HepG2 (cell line): ENCODE results near the gene MYLK. TPM values are rescaled to one million over a fixed set of nuclear protein-coding genes. Genes with fewer than 3 reads are reported as not detected.

Experiments used
- ATAC-seq: fragments of 200-7000 bp; cut with Tn5 transposase; 3 replicates; pipeline ENCODE4 v1.9.1; 2020; ENCODE audit warnings: mild to moderate bottlenecking, moderate library complexity
- BruUV-seq: library from RNA; stranded (reverse); fragments of 400-500 nt; replicated peaks from 2 replicates; lab custom pipeline; 2021; lab: Mats Ljungman, UMichigan
- CTCF ChIA-PET: fragments of 300-600 bp; formaldehyde crosslinking; extraction: SDS; loops from one replicate; lab custom pipeline; 2021; ENCODE audit warnings: low total read pairs, inconsistent platforms, low intra/inter-chr PET ratio; lab: Yijun Ruan, JAX
- POLR2A ChIA-PET: fragments of 350-600 bp; sonication (Branson Sonifier 250); formaldehyde crosslinking; loops from one replicate; lab custom pipeline; 2020; ENCODE audit warnings: antibody characterized with exemption, inconsistent platforms; lab: Yijun Ruan, JAX
- DNase-seq: peaks from one replicate; pipeline ENCODE4 v3.0.0-alpha.2; 2015; ENCODE audit warnings: low spot score
- FAIRE-seq: peaks from 3 replicates; lab custom pipeline; 2011; peaks lifted over from hg19 to GRCh38; lab: Jason Lieb, UNC
- H2AFZ ChIP-seq: one replicate; pipeline ENCODE4 v1.6.1; 2011; ENCODE audit warnings: low read length, inconsistent platforms
- H3K27ac ChIP-seq: fragments of 300-600 bp; 3 replicates; pipeline ENCODE4 v1.8.0; 2011; ENCODE audit warnings: mixed run types, mild to moderate bottlenecking, mixed read lengths, low read length, inconsistent platforms; ENCODE audit not compliant: insufficient read depth; ENCODE audit errors: extremely low read length
- H3K27me3 ChIP-seq, 2 experiments: fragments of 200-600 bp in 1 of 2; 2 replicates in 1 of 2; 3 replicates in 1 of 2; pipeline versions ENCODE4 v1.6.0 to v1.8.0; 2011; ENCODE audit warnings: low read length in 2 of 2, mild to moderate bottlenecking in 2 of 2, moderate library complexity in 2 of 2, inconsistent platforms in 1 of 2; ENCODE audit not compliant: insufficient read depth in 2 of 2, control insufficient read depth in 1 of 2
- H3K36me3 ChIP-seq, 2 experiments: fragments of 200-600 bp in 1 of 2; replicated peaks in 1 of 2; 2 replicates in 1 of 2; 3 replicates in 1 of 2; pipeline versions ENCODE4 v1.5.1 to v1.8.0; 2011; ENCODE audit warnings: low read length in 2 of 2, inconsistent platforms in 1 of 2; ENCODE audit not compliant: insufficient read depth in 2 of 2, control insufficient read depth in 1 of 2
- H3K4me1 ChIP-seq: 2 replicates; pipeline ENCODE4 v1.5.1; 2012; ENCODE audit warnings: low read length, inconsistent platforms; ENCODE audit not compliant: insufficient read depth
- H3K4me2 ChIP-seq: 2 replicates; pipeline ENCODE4 v1.6.0; 2011; ENCODE audit warnings: low read depth, low read length, inconsistent platforms
- H3K4me3 ChIP-seq, 3 experiments: fragments of 200-600 bp in 1 of 3; sonication (generic), shearing (Covaris generic) in 1 of 3; replicated peaks in 1 of 3; 2 replicates each; pipeline ENCODE4 v1.5.1; 2011 to 2016; ENCODE audit warnings: low read length in 3 of 3, inconsistent platforms in 2 of 3, low read depth in 2 of 3, mild to moderate bottlenecking in 2 of 3, control low read depth in 1 of 3, mixed read lengths in 1 of 3; ENCODE audit not compliant: insufficient read depth in 1 of 3
- H3K79me2 ChIP-seq: one replicate; pipeline ENCODE4 v1.6.1; 2011; ENCODE audit warnings: low read length, inconsistent platforms; ENCODE audit not compliant: insufficient read depth
- H3K9ac ChIP-seq: 2 replicates; pipeline ENCODE4 v1.6.0; 2011; ENCODE audit warnings: mild to moderate bottlenecking, low read depth, low read length, inconsistent platforms; ENCODE audit not compliant: insufficient read depth
- H3K9me3 ChIP-seq: 2 replicates; pipeline ENCODE4 v1.5.1; 2012; ENCODE audit warnings: mild to moderate bottlenecking, low read length
- H4K20me1 ChIP-seq: 2 replicates; pipeline ENCODE4 v1.6.0; 2011; ENCODE audit warnings: inconsistent platforms, mild to moderate bottlenecking, low read length, moderate library complexity; ENCODE audit not compliant: insufficient read depth
- ARHGAP35 ChIP-seq: sonication (generic); formaldehyde crosslinking; IDR thresholded peaks from 2 replicates; pipeline ENCODE4 v1.9.0; 2022; ENCODE audit warnings: mild to moderate bottlenecking, inconsistent platforms, moderate library complexity, missing genetic modification reagents, borderline replicate concordance
- ATF4 ChIP-seq, 2 experiments: fragments of 450-650 bp in 1 of 2; sonication (generic) in 1 of 2; formaldehyde crosslinking; IDR thresholded peaks; 2 replicates each; pipeline versions ENCODE4 v1.5.0 to v1.8.0; 2020 to 2022; ENCODE audit warnings: mild to moderate bottlenecking in 1 of 2, missing genetic modification reagents in 1 of 2
- NFE2L2 ChIP-seq: fragments of 150-350 bp; IDR thresholded peaks from 2 replicates; pipeline ENCODE4 v1.6.1; 2014; ENCODE audit warnings: low read length
- NR1H2 ChIP-seq: sonication (generic); formaldehyde crosslinking; IDR thresholded peaks from 2 replicates; pipeline ENCODE4 v1.8.1; 2022; ENCODE audit warnings: low read depth, missing genetic modification reagents, borderline replicate concordance
- SRF ChIP-seq: IDR thresholded peaks from 2 replicates; pipeline ENCODE4 v1.6.1; 2011; ENCODE audit warnings: mild to moderate bottlenecking, low read depth, low read length, moderate library complexity
- ZFYVE20 ChIP-seq: sonication (generic); formaldehyde crosslinking; IDR thresholded peaks from 2 replicates; pipeline ENCODE4 v1.8.0; 2023; ENCODE audit warnings: low read depth, mild to moderate bottlenecking, moderate library complexity, missing genetic modification reagents, borderline replicate concordance
- ZNF207 ChIP-seq: fragments of 450-650 bp; IDR thresholded peaks from 2 replicates; pipeline ENCODE4 v1.6.1; 2016; ENCODE audit warnings: antibody characterized with exemption, borderline replicate concordance
- WGBS: methylation state at CpG from one replicate; pipeline ENCODE4 v1.1.6; 2017; ENCODE audit warnings: low lambda C conversion rate; 5-methylcytosine and 5-hydroxymethylcytosine counted together
- in situ Hi-C: cut with HindIII; loops from 2 replicates; pipeline ENCODE4 v1.10.0; 2017; ENCODE audit warnings: low pct_unique_long_range_greater_than_20kb; ENCODE audit not compliant: extremely low pct_ligation_motif_present
- intact Hi-C: fragments of 100-400 bp; cut with micrococcal nuclease; formaldehyde crosslinking; loops from one replicate; pipeline ENCODE4 v1.10.0; 2022; ENCODE audit not compliant: unreplicated experiment
- polyA plus RNA-seq, 8 experiments: library from polyadenylated mRNA; depleted of rRNA in 3 of 8; stranded (reverse) in 7 of 8; unstranded in 1 of 8; fragments of >200 nt; fragmentation: Illumina TruSeq in 4 of 8; extraction: Trizol in 4 of 8; gene quantifications; 2 replicates each; pipeline versions ENCODE4 v1.2.1 to v1.2.3, GENCODE V29; 2011 to 2016; ENCODE audit warnings: low read depth in 4 of 8, missing spikeins in 1 of 8, mixed read lengths in 1 of 8; ENCODE audit not compliant: insufficient read depth in 1 of 8
- total RNA-seq, 5 experiments: library from RNA; depleted of rRNA; stranded (reverse); fragments of >200 nt; fragmentation: Illumina TruSeq; extraction: Trizol; gene quantifications; 2 replicates each; pipeline ENCODE4 v1.2.3, GENCODE V29; 2016; ENCODE audit warnings: low read depth in 1 of 5
- TF ChIP-seq, protein P1 (sequence below): sonication (generic); formaldehyde crosslinking; IDR thresholded peaks from 2 replicates; pipeline ENCODE4 v1.4.0; 2020; ENCODE audit warnings: mild to moderate bottlenecking, missing genetic modification reagents, borderline replicate concordance
- TF ChIP-seq, protein P2 (sequence below), 2 experiments: sonication (generic) in 1 of 2; formaldehyde crosslinking in 1 of 2; IDR thresholded peaks; 2 replicates each; pipeline versions ENCODE4 v1.5.1 to v1.6.1; 2011 to 2020; ENCODE audit warnings: borderline replicate concordance in 1 of 2, low read depth in 1 of 2, low read length in 1 of 2, mild to moderate bottlenecking in 1 of 2, missing genetic modification reagents in 1 of 2, moderate library complexity in 1 of 2

The MYLK gene
- total and polyA plus RNA-seq, 2 of the 13 experiments (the other 11 are each of a cell fraction or from before 2014, with no cell fraction given) = 10.6 to 34.9 TPM

DNA sequence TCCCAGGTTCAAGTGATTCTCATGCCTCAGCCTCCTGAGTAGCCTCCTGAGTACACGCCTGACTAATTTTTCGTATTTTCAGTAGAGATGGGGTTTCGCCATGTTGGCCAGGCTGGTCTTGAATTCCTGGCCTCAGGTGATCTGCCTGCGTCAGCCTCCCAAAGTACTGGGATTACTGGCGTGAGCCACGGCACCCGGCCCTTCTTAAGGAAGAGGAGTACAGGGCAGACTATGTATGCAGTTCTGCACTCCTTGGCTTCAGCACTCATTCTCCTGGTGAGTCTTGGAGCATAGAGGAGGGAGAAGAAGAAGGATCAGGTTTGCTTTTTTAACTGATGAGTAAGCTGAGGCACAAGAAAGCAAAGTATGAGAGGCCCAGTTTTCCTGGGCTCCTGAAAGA lies 199.5 kb downstream of the MYLK start:
- ChIA-PET CTCF (no interaction called here), POLR2A (no interaction called here)
- peaks cover 29% of the 10 kb centered on the region for H3K4me1 ChIP-seq
- H2AFZ ChIP-seq = no peak overlapping the region
- in situ Hi-C loops (no loop called here), intact Hi-C loops (no loop called here)
- no peaks in the 10 kb centered on the region for H3K79me2 ChIP-seq
- H3K9ac ChIP-seq = no peak overlapping the region
- H3K27ac ChIP-seq = no peak overlapping the region
- H3K4me3 ChIP-seq = no peak overlapping the region
- H3K27me3 ChIP-seq = no peaks in the 10 kb centered on the region
- WGBS = 98% methylated on average over 7 of the region's 7 CpGs
- no peak overlapping the region for H3K4me2 ChIP-seq
- no peaks in the 10 kb centered on the region for H3K9me3 ChIP-seq
- TF ChIP-seq ARHGAP35 (no peak), SRF (no peak), NFE2L2 (no peak), ATF4 (CRISPR knock-in tag; IDR thresholded peaks at IDR 0.05) (no peak), NR1H2 (CRISPR knock-in tag) (no peak), ZFYVE20 (no peak), ZNF207 (no peak)
- TF ChIP-seq, protein P1, sequence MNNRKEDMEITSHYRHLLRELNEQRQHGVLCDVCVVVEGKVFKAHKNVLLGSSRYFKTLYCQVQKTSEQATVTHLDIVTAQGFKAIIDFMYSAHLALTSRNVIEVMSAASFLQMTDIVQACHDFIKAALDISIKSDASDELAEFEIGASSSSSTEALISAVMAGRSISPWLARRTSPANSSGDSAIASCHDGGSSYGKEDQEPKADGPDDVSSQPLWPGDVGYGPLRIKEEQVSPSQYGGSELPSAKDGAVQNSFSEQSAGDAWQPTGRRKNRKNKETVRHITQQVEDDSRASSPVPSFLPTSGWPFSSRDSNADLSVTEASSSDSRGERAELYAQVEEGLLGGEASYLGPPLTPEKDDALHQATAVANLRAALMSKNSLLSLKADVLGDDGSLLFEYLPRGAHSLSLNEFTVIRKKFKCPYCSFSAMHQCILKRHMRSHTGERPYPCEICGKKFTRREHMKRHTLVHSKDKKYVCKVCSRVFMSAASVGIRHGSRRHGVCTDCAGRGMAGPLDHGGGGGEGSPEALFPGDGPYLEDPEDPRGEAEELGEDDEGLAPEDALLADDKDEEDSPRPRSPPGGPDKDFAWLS (CRISPR knock-in tag) = no peak
- TF ChIP-seq, protein P2, sequence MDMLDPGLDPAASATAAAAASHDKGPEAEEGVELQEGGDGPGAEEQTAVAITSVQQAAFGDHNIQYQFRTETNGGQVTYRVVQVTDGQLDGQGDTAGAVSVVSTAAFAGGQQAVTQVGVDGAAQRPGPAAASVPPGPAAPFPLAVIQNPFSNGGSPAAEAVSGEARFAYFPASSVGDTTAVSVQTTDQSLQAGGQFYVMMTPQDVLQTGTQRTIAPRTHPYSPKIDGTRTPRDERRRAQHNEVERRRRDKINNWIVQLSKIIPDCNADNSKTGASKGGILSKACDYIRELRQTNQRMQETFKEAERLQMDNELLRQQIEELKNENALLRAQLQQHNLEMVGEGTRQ (IDR thresholded peaks at IDR 0.05; ENCODE audit: low read depth, low read length) = no peak
- TF ChIP-seq, protein P2 (CRISPR knock-in tag; IDR thresholded peaks at IDR 0.05; ENCODE audit: borderline replicate concordance) = no peak
- no TSS peak for BruUV-seq
- no peak for FAIRE-seq
- peaks cover 14 to 35% of the 10 kb centered on the region in 2 experiments; a peak in 4 of 5 replicates for H3K36me3 ChIP-seq
- no peak for DNase-seq
- H4K20me1 ChIP-seq = no peaks in the 10 kb centered on the region
- no peak for ATAC-seq
